Measurements from ENCODE around the gene ELMO1.

The ELMO1 gene

DNA sequence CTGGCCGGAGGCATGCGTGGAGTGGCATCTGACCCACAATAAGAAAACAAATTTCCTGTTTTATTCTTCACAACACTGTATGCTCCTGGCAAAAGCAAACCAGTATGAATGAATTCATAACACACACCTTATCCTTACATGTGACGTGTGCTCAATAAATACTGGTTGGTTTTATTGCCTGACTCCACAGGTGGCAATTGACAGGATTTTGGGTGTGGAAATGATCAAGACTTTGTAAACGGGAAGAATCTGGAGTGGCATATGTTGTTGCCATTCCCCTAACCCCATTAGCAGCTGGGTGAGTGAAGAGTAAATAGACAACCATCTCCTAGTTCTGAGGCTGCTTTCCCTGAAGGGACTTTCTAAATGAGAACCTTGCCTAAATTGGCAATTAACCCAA, 508.8 kb downstream of the ELMO1 start:
- TF ChIP-seq, protein P1, sequence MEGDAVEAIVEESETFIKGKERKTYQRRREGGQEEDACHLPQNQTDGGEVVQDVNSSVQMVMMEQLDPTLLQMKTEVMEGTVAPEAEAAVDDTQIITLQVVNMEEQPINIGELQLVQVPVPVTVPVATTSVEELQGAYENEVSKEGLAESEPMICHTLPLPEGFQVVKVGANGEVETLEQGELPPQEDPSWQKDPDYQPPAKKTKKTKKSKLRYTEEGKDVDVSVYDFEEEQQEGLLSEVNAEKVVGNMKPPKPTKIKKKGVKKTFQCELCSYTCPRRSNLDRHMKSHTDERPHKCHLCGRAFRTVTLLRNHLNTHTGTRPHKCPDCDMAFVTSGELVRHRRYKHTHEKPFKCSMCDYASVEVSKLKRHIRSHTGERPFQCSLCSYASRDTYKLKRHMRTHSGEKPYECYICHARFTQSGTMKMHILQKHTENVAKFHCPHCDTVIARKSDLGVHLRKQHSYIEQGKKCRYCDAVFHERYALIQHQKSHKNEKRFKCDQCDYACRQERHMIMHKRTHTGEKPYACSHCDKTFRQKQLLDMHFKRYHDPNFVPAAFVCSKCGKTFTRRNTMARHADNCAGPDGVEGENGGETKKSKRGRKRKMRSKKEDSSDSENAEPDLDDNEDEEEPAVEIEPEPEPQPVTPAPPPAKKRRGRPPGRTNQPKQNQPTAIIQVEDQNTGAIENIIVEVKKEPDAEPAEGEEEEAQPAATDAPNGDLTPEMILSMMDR (conservative IDR thresholded peaks at IDR 0.05; ENCODE audit: low read depth), result no peak
- no peak for DNase-seq (ENCODE audit: low spot score)
- ChIA-PET POLR2A (ENCODE audit: low non-redundant PET) (no interaction called here), CTCF (no interaction called here)
- H3K27ac ChIP-seq, result no peak overlapping the region

DNA sequence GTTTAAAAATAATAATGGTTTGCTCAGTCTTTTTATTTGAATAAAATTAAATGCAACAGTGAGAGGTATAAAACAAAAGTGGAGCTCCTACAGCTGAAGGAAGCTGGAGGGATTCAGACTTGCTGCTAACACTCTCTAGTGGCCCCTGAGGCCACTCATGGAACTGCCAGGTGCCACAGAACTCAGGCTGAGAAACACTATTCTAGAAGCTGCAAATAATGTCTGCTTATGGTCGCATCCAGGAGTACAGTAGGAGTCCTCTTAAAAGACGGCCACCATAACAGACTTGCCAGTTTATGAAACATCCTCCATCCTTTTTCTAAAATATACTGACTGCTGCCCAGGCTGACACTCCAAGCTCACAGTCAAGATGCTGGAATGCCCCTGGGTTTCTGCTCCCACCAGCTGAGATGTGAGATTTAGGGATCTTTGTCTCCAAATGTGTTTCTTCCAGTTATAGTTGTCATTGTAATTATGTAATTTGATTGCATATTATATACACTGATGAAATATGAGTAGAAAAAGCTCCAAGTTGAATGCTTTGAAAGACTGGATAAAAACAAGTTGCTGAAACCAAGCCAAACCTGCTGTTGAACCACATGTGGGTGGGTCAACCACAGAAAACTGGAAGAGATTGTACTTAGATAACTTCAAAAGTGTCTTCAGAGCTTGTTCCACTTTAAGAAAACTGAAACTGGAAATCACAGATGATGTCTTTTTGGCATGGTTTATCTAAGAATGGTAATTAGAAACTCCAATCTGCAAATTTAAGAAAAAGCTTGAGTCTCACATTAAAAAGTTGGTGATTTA, 510.7 kb downstream of the ELMO1 start:
- TF ChIP-seq, protein P1 (conservative IDR thresholded peaks at IDR 0.05; ENCODE audit: low read depth), result no peak
- ChIA-PET CTCF (no interaction called here), POLR2A (ENCODE audit: low non-redundant PET) (no interaction called here)
- no peak for DNase-seq (ENCODE audit: low spot score)
- no peak overlapping the region for H3K27ac ChIP-seq

DNA sequence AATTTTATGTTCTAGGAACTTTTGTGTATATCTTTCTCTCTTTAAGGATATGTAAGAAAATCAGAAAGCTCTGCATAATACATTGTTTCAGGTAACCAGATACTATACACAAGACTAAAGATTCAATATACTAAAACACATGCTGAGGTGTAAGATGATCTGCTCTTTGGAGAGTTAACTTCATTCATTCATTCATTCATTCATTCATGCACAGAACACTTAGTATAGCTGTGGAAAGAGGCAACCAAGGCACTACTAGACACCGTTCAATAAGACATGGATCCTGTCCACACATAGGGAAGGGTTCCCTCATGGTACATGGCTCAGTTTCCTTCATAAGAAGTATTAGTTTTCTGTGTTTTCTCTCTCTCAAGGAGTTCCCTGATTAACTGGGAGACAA, 516.8 kb downstream of the ELMO1 start:
- DNase-seq (ENCODE audit: low spot score), result no peak
- CTCF ChIA-PET, result no interaction called here

DNA sequence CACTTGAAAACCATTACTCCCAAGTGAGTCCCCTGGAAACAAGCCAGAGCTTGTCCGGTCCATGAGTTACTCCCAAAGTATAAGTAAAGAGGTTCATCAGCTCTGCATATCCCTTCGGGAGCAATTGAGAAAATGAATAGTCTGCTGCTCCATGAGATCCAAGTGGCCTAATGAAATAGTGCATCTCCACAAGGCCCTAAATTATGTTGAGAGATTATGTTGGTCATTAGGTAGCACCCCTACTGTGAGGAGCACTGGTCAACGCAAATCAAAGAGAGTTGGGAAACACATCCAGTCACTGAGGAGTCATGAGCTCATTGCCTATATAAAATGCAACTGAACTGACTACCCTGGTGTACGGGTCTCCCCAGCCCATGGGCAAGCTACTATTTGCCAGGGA, 518.9 kb downstream of the ELMO1 start:
- POLR2A ChIA-PET (ENCODE audit: low non-redundant PET), result no interaction called here
- DNase-seq (ENCODE audit: low spot score), result no peak
- CTCF ChIA-PET, result interaction anchor here (1.0 kb wide), 1 partner anchor 38 kb away, joined by 3 read pairs; no protein-coding TSS in a partner anchor
- H3K27ac ChIP-seq, result no peak overlapping the region
- TF ChIP-seq, protein P1 (conservative IDR thresholded peaks at IDR 0.05; ENCODE audit: low read depth), result no peak

More for the DNA sequence above, 516.8 kb downstream of the ELMO1 start:
- POLR2A ChIA-PET (ENCODE audit: low non-redundant PET), result no interaction called here
- H3K27ac ChIP-seq, result no peak overlapping the region
- TF ChIP-seq, protein P1 (conservative IDR thresholded peaks at IDR 0.05; ENCODE audit: low read depth), result no peak

DNA sequence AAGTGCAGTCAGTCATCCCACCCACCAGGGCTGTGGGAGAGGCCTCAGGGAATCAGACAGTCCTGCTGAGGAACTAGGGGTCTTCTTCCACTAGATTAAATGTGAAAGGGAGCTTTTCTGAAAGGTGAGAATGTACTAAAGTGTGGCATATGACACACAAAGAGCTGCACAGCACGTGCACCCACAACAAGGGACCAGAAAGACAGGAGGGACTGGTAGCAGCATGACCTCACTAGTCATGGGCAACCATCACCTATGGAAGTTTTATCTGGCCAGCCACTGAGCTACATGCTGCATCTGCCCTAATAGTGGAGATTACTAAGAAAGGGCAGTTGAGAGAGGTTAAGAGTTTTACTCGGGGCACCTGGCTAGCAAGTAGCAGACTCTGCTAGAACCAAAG, 519.9 kb downstream of the ELMO1 start:
- ChIA-PET POLR2A (ENCODE audit: low non-redundant PET) (no interaction called here), CTCF (interaction anchor here (0.6 kb wide), 1 partner anchor 456 kb away, joined by 3 read pairs; no protein-coding TSS in a partner anchor)
- TF ChIP-seq, protein P1 (conservative IDR thresholded peaks at IDR 0.05; ENCODE audit: low read depth), result no peak
- no peak overlapping the region for H3K27ac ChIP-seq
- no peak for DNase-seq (ENCODE audit: low spot score)

DNA sequence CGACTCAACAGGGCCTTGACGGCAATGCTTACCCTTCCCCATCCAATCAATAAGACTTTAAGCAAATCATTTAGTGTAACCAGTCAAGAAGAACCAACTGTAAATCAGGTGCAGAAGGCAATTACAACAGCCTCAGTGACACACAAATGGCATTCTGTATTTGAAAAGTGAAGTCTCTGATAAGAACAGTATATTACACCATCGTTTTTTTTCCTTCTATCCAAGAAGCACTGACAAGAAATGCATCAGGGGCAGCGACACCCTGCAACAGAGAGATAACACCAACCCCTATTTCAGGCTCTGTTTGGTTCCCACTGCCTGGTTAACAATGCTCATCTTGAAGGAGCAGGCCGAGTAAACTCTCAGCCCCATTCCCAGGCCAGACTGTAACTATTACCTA, 520.4 kb downstream of the ELMO1 start:
- ChIA-PET CTCF (interaction anchor here (0.6 kb wide), 1 partner anchor 456 kb away, joined by 3 read pairs; no protein-coding TSS in a partner anchor), POLR2A (ENCODE audit: low non-redundant PET) (no interaction called here)
- no peak for DNase-seq (ENCODE audit: low spot score)
- TF ChIP-seq, protein P1 (conservative IDR thresholded peaks at IDR 0.05; ENCODE audit: low read depth), result no peak
- H3K27ac ChIP-seq, result no peak overlapping the region
